ENCODE measurements around the gene CD180.

CD180 gene

DNA sequence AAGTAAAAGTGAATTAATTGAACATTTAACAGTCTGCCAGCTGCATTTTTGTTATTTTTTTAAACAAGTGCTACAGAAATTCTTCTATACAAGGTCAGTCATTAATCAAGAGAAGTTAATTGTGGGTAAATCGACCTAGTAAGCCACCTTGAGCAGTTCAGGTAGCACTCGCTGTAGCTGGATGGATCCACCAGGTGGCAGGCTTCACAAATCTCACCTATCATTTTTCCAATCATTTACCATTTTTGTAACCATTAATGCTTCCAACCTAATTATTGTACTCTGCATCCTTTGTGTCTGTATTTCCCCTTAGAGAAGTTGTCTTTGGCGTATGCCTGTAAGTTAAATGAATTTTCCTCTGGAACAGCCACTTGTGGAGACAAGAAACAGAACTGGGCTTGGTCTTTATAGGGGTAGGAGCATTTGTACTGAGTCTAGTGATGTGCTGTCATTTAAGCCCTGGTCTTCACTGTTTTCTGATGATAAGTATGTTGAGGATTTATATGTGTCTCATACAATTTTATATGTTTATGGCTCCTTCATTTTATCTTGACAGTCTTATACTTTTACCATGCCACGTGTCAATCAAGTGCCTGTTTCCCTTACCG, 39.5 kb downstream of the CD180 start:
- DNase-seq, result peak; percentile 59

- no peak for DNase-seq
Measured at GRCh38 chr5:67154556-67155206, 41.9 kb downstream of the CD180 start.

DNA sequence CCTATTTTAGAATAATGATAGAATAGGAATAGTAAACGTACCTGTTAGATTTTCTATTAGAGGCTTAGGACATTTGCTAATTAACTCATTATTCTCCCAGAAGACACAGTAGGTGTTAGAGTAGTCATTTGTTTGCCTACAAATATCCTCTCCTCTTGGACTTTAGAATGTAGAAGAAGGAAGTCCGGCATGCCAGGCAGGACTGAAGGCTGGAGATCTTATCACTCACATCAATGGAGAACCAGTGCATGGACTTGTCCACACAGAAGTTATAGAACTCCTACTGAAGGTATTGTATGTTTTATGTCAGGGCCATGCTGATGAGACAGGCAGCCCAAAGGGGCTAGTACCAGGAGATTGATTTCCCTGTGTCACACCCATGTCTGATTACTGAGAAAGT, 43.3 kb downstream of the CD180 start:
- DNase-seq, result no peak

DNA sequence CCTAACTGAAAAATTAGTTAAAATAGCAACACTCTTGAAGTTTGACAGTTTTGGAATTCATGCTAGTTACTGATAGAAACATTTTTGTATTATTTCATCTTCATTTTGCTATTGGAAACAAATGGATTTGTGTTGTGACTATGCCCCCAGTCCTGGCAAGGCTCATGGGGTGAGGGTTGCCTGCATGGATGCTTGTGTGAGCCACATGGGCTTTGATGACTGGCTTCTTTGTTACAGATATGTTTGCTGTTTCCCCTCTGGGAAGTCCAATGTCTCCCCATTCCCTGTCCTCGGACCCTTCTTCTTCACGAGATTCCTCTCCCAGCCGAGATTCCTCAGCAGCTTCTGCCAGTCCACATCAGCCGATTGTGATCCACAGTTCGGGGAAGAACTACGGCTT, 44.2 kb downstream of the CD180 start:
- no peak for DNase-seq

GRCh38 chr5:67149951-67150523, 46.6 kb downstream of the CD180 start:
- DNase-seq, result no peak

GRCh38 chr5:67149057-67149950, 47.3 kb downstream of the CD180 start:
- no peak for DNase-seq

DNA sequence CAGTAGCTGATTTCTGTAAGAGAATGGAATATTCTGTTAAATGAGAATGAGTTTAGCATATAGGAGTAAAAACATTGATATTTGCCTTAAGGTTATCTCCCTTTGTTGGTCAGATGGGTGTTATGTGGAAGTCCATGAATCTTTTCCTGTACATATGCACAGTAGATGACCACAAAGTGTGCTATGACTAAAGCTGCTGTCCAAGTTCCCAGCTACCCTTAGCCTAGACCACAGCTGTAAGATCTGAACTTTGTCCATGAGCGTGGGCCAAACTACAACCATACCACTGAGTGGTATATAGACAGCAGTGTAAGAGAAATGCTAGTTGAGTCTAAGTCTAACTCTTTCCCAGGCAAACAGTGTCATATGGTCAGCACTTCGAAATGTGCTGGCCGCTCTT, 48.8 kb downstream of the CD180 start:
- no peak for DNase-seq

DNA sequence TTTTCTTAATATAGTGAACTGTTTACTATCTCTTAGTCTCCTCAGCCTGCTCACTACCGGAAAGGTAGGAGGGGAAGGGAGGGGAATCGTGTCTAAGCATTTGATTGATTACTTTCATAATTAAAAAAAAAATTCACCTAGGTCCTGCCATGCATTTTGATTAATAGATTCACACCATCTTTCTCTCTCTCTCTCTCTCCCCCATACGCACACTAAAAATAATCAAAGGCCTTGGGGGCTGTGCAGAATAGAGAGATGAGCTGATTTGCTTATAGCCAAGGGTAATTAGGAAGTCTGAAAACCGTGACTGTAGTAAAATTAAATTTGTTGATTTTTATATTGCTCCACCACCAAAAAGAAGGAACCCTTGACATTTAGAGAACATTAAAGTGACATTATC, 49.6 kb downstream of the CD180 start:
- DNase-seq, result no peak

DNA sequence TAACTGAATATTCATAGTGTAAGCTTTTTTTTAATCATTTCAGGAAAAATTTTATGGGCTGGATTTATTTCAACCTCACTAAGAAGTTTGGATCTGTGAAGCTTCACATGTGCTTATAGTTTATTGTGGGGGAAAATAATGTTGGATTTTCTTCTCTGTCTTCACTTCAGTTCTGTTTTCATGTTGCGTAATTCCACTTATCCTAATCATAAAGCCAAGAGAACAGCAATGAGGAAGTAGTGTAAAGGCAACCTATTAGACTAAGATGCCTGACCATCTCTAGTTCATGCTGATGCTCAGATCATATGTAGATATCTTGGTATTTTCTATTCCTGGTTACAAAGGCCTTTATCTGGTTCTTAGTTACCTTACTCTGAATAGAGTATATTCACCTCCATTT, 50.0 kb downstream of the CD180 start:
- no peak for DNase-seq

GRCh38 chr5:67144183-67144639, 52.4 kb downstream of the CD180 start:
- no peak for DNase-seq

- DNase-seq, result no peak
Measured at GRCh38 chr5:67143549-67143948, 53.0 kb downstream of the CD180 start.

DNA sequence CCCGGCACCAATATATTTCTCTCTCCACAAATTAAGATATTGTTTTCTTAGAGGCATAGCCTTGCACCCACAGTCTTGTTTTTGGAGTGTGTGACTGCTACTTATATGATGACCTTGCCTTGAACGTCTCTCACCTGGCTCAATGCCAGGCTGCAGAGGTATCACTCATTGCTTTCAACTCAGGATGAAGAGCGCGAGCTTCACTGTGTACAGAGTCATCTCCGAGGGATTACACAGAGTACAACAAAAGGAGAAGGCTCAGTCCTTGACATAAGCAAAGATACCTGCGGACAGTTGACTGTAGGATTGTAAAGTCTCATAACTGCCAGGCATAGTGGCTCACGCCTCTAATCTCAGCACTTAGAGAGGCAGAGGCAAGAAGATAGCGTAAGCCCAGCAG, 53.8 kb downstream of the CD180 start:
- DNase-seq, result no peak

DNA sequence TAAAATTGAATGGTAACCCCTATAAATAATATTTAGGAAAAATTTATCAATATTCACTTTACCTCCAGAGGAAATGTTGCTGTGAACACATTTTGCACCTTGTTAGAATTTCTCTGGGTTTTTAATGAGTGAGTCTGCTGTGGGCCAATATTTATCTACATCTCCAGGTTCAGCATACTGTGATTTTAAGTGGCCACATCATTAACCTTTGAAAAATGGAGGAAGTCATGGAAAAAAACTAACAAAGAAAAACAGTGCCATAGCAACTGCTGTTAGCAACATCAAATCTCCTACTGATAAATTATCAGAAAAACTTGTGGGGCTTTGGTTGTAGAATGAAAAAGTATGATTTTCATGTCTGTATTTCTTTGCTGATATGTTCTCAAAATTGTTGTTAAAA, 55.0 kb downstream of the CD180 start:
- no peak for DNase-seq

DNA sequence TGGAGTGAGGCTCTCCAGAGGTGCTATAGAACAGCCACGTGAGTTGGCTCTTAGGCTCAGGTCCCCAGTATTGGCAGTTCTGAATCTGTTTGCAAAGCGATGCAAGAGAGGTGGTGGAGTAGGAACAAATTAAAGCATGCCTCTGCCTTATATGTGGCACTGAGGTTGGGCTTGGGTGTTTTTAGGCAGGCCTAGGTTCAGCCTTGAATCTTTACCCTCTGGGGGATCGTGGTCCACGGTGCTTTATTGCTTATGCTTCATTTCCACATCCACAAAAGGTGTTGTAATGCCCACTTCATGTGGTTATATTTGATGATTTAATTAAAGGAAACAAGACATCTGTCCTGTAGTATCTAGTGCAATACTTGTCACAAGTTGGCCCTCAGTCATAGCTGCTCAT, 56.2 kb downstream of the CD180 start:
- DNase-seq, result no peak

GRCh38 chr5:67139030-67139429, 57.6 kb downstream of the CD180 start:
- DNase-seq, result no peak

DNA sequence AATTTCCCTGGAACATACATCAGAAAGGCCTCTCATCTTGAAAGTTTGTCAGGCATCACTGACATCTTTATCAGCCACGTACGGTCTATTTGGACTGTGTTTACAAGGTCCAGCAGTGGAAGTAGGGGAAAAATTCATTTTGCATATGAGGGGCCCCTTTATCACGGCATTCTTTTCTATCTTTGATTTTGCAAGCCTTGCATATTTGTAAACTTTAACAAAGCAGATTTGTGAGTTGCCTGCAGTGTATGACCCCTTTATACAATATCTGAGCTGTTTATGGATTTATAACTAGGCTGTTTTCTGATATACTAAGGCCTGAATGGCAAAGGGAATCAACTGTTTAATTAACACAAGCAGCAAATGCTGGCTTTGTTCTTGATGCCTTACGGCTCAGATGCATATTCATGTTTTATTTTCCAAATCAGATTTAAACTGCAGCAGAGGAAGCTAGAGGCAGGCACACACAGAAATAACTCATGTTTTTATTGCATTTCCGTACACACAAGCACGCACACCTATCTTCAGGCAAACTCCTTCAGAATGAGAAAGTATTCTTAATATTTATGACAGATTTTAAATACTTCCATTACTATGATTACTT, 61.1 kb downstream of the CD180 start:
- DNase-seq, result no peak

- no peak for DNase-seq
Measured at GRCh38 chr5:67133776-67134175, 62.8 kb downstream of the CD180 start.

- DNase-seq, result no peak
Measured at GRCh38 chr5:67133217-67133616, 63.4 kb downstream of the CD180 start.

GRCh38 chr5:67129768-67130167, 66.8 kb downstream of the CD180 start:
- DNase-seq, result no peak
